IMR-90 (cell line): ENCODE measurements around the gene RASSF3. TPM values are rescaled to one million over a fixed set of nuclear protein-coding genes. Genes with fewer than 3 reads are reported as not detected.

Experiments used
- ATAC-seq: fragments of 200-7000 bp; cut with Tn5 transposase; 2 replicates; pipeline ENCODE4 v1.9.1; 2020; ENCODE audit warnings: low read depth, mild to moderate bottlenecking, moderate library complexity
- BruUV-seq: library from RNA; stranded (reverse); fragments of 400-500 nt; replicated peaks from 2 replicates; lab custom pipeline; 2021; lab: Mats Ljungman, UMichigan
- CTCF ChIA-PET: fragments of 300-600 bp; formaldehyde crosslinking; extraction: SDS; loops from one replicate; lab custom pipeline; 2021; ENCODE audit warnings: antibody characterized with exemption; lab: Yijun Ruan, JAX
- POLR2A ChIA-PET: fragments of 300-600 bp; sonication (Branson Sonifier 250); formaldehyde crosslinking; loops from one replicate; lab custom pipeline; 2022; ENCODE audit warnings: antibody characterized with exemption; ENCODE audit not compliant: unreplicated experiment; lab: Charles Lee
- DNase-seq: peaks from one replicate; pipeline ENCODE4 v3.0.0; 2013
- H2AFZ ChIP-seq: replicated peaks from 2 replicates; pipeline ENCODE3; 2013; ENCODE audit warnings: low read length, mild to moderate bottlenecking; ENCODE audit not compliant: poor library complexity
- H2AK5ac ChIP-seq: 2 replicates; pipeline ENCODE4 v1.6.1; 2013; ENCODE audit warnings: low read depth, low read length, inconsistent platforms
- H2AK9ac ChIP-seq: replicated peaks from 2 replicates; pipeline ENCODE3; 2013; ENCODE audit warnings: mild to moderate bottlenecking, low read depth, low read length, moderate library complexity; ENCODE audit not compliant: poor library complexity
- H2BK120ac ChIP-seq: 2 replicates; pipeline ENCODE4 v1.6.1; 2013; ENCODE audit warnings: low read depth, low read length, inconsistent platforms
- H2BK15ac ChIP-seq: 3 replicates; pipeline ENCODE4 v1.6.1; 2013; ENCODE audit warnings: low read depth, low read length, inconsistent platforms
- H2BK20ac ChIP-seq: 2 replicates; pipeline ENCODE4 v1.6.1; 2013; ENCODE audit warnings: low read depth, mild to moderate bottlenecking, inconsistent platforms, low read length, moderate library complexity
- H2BK5ac ChIP-seq: 2 replicates; pipeline ENCODE4 v1.6.1; 2013; ENCODE audit warnings: mild to moderate bottlenecking, low read depth, low read length, inconsistent platforms; ENCODE audit not compliant: poor library complexity, severe bottlenecking
- H3K14ac ChIP-seq: replicated peaks from 2 replicates; pipeline ENCODE4 v1.6.1; 2013; ENCODE audit warnings: low read depth, low read length, inconsistent platforms
- H3K18ac ChIP-seq: 2 replicates; pipeline ENCODE4 v1.6.1; 2013; ENCODE audit warnings: low read depth, low read length, control low read depth
- H3K23ac ChIP-seq: 2 replicates; pipeline ENCODE4 v1.6.1; 2013; ENCODE audit warnings: low read depth, low read length, inconsistent platforms
- H3K27ac ChIP-seq: 2 replicates; pipeline ENCODE4 v1.5.1; 2013; ENCODE audit warnings: mild to moderate bottlenecking, control low read depth, low read length; ENCODE audit not compliant: insufficient read depth
- H3K27me3 ChIP-seq: 2 replicates; pipeline ENCODE4 v1.6.1; 2013; ENCODE audit warnings: low read length; ENCODE audit not compliant: control insufficient read depth, insufficient read depth
- H3K36me3 ChIP-seq: 2 replicates; pipeline ENCODE4 v1.6.1; 2013; ENCODE audit warnings: low read length, mixed read lengths; ENCODE audit not compliant: control insufficient read depth, insufficient read depth
- H3K4ac ChIP-seq: 2 replicates; pipeline ENCODE4 v1.6.1; 2013; ENCODE audit warnings: low read depth, low read length, inconsistent platforms
- H3K4me1 ChIP-seq: 2 replicates; pipeline ENCODE4 v1.6.1; 2013; ENCODE audit warnings: low read length, mixed read lengths; ENCODE audit not compliant: control insufficient read depth, insufficient read depth
- H3K4me2 ChIP-seq: 2 replicates; pipeline ENCODE4 v1.6.1; 2013; ENCODE audit warnings: low read depth, mild to moderate bottlenecking, control low read depth, low read length, moderate library complexity
- H3K4me3 ChIP-seq: 2 replicates; pipeline ENCODE4 v1.5.1; 2013; ENCODE audit warnings: low read depth, mild to moderate bottlenecking, control low read depth, low read length, moderate library complexity; ENCODE audit not compliant: insufficient read depth
- H3K56ac ChIP-seq: 2 replicates; pipeline ENCODE4 v1.6.1; 2013; ENCODE audit warnings: low read length, inconsistent platforms; ENCODE audit not compliant: insufficient read depth; ENCODE audit errors: extremely low read depth
- H3K79me1 ChIP-seq, 2 experiments: 2 replicates each; pipeline ENCODE4 v1.6.1; 2013; ENCODE audit warnings: low read length in 2 of 2, inconsistent platforms in 1 of 2, low read depth in 1 of 2
- H3K9ac ChIP-seq: 2 replicates; pipeline ENCODE4 v1.6.1; 2013; ENCODE audit warnings: low read depth, low read length, control low read depth
- H3K9me1 ChIP-seq: 2 replicates; pipeline ENCODE4 v1.6.1; 2013; ENCODE audit warnings: low read length, inconsistent platforms; ENCODE audit not compliant: insufficient read depth
- H3K9me3 ChIP-seq: 2 replicates; pipeline ENCODE4 v1.6.1; 2013; ENCODE audit warnings: low read length; ENCODE audit not compliant: control insufficient read depth, insufficient read depth
- H4K20me1 ChIP-seq: 2 replicates; pipeline ENCODE4 v1.6.1; 2013; ENCODE audit warnings: low read length, inconsistent platforms; ENCODE audit not compliant: insufficient read depth
- H4K5ac ChIP-seq: 2 replicates; pipeline ENCODE4 v1.6.1; 2013; ENCODE audit warnings: mild to moderate bottlenecking, low read depth, low read length, control low read depth
- H4K8ac ChIP-seq, 2 experiments: 2 replicates each; pipeline ENCODE4 v1.6.1; 2013; ENCODE audit warnings: low read depth in 2 of 2, low read length in 2 of 2, control low read depth in 1 of 2, inconsistent platforms in 1 of 2
- H4K91ac ChIP-seq: 2 replicates; pipeline ENCODE4 v1.6.1; 2013; ENCODE audit warnings: low read depth, low read length, inconsistent platforms; ENCODE audit not compliant: insufficient read depth
- BHLHE40 ChIP-seq: fragments of 150-350 bp; IDR thresholded peaks from 2 replicates; pipeline ENCODE4 v1.6.1; 2016; ENCODE audit warnings: mild to moderate bottlenecking, low read depth, low read length
- CEBPB ChIP-seq: IDR thresholded peaks from 2 replicates; pipeline ENCODE4 v1.6.1; 2012; ENCODE audit warnings: low read depth, low read length, improper control_type of control experiment
- CHD1 ChIP-seq: IDR thresholded peaks from 2 replicates; pipeline ENCODE4 v1.6.1; 2012; ENCODE audit warnings: low read depth, low read length, improper control_type of control experiment
- CTCF ChIP-seq: conservative IDR thresholded peaks from 2 replicates; pipeline ENCODE4 v1.5.1; 2012; ENCODE audit warnings: mild to moderate bottlenecking, low read depth, low read length, improper control_type of control experiment
- ELK1 ChIP-seq: fragments of 150-350 bp; IDR thresholded peaks from 2 replicates; pipeline ENCODE4 v1.6.1; 2016; ENCODE audit warnings: low read depth, mild to moderate bottlenecking, low read length, moderate library complexity, borderline replicate concordance
- FOS ChIP-seq: fragments of 150-350 bp; IDR thresholded peaks from 2 replicates; pipeline ENCODE4 v1.6.1; 2016; ENCODE audit warnings: low read depth, low read length
- MAFK ChIP-seq: IDR thresholded peaks from 2 replicates; pipeline ENCODE4 v1.6.1; 2012; ENCODE audit warnings: low read depth, low read length, improper control_type of control experiment
- MAZ ChIP-seq: IDR thresholded peaks from 2 replicates; pipeline ENCODE4 v1.6.1; 2012; ENCODE audit warnings: low read depth, mild to moderate bottlenecking, low read length, improper control_type of control experiment, moderate library complexity, borderline replicate concordance
- MXI1 ChIP-seq: IDR thresholded peaks from 2 replicates; pipeline ENCODE4 v1.6.1; 2012; ENCODE audit warnings: low read depth, mild to moderate bottlenecking, low read length, moderate library complexity, borderline replicate concordance
- NFE2L2 ChIP-seq: fragments of 150-350 bp; IDR thresholded peaks from 2 replicates; pipeline ENCODE4 v1.6.1; 2016; ENCODE audit warnings: low read depth, mild to moderate bottlenecking, low read length
- POLR2A ChIP-seq: IDR thresholded peaks from 2 replicates; pipeline ENCODE4 v1.6.1; 2012; ENCODE audit warnings: mild to moderate bottlenecking, low read depth, low read length
- RAD21 ChIP-seq: IDR thresholded peaks from 2 replicates; pipeline ENCODE4 v1.6.1; 2012; ENCODE audit warnings: low read length, improper control_type of control experiment
- RCOR1 ChIP-seq: IDR thresholded peaks from 2 replicates; pipeline ENCODE4 v1.6.1; 2012; ENCODE audit warnings: mild to moderate bottlenecking, low read length, improper control_type of control experiment; ENCODE audit not compliant: insufficient replicate concordance
- RFX5 ChIP-seq: IDR thresholded peaks from 2 replicates; pipeline ENCODE4 v1.8.0; 2012; ENCODE audit warnings: low read depth, mild to moderate bottlenecking, low read length, moderate library complexity
- SMC3 ChIP-seq: fragments of 150-350 bp; IDR thresholded peaks from 2 replicates; pipeline ENCODE4 v1.6.1; 2016; ENCODE audit warnings: low read depth, mild to moderate bottlenecking, antibody characterized with exemption, low read length, moderate library complexity
- USF2 ChIP-seq: fragments of 150-350 bp; IDR thresholded peaks from 2 replicates; pipeline ENCODE4 v1.6.1; 2017; ENCODE audit warnings: mild to moderate bottlenecking, antibody characterized with exemption, low read length, low read depth
- WGBS, 2 experiments: methylation state at CpG; one replicate each; pipeline versions ENCODE4 v1.1.5 to v1.1.7; 2013; ENCODE audit warnings: missing lambda C conversion rate in 2 of 2; ENCODE audit not compliant: insufficient read length in 1 of 2; ENCODE audit errors: extremely low coverage in 2 of 2; 5-methylcytosine and 5-hydroxymethylcytosine counted together
- dilution Hi-C: fragments of 300-500 bp; cut with HindIII; formaldehyde crosslinking; loops from one replicate; pipeline ENCODE4 v1.14.3; 2018; ENCODE audit warnings: low sequenced_read_pairs; ENCODE audit not compliant: unreplicated experiment
- in situ Hi-C: fragments of 300-500 bp; cut with MboI; formaldehyde crosslinking; loops from 3 replicates; pipeline ENCODE4 v1.14.3; 2019; ENCODE audit warnings: low sequenced_read_pairs, inconsistent platforms, mixed read lengths
- intact Hi-C: fragments of 100-400 bp; cut with micrococcal nuclease; formaldehyde crosslinking; loops from 2 replicates; pipeline ENCODE4 v1.10.0; 2022
- polyA plus RNA-seq, 3 experiments: library from polyadenylated mRNA; depleted of rRNA; stranded (reverse); fragments of >200 nt; gene quantifications; 2 replicates each; pipeline ENCODE4 v1.2.3, GENCODE V29; 2012; ENCODE audit warnings: low replicate concordance in 1 of 3
- total RNA-seq: library from RNA; depleted of rRNA; stranded (reverse); fragments of >200 nt; gene quantifications from 2 replicates; pipeline ENCODE4 v1.2.3, GENCODE V29; 2012

The RASSF3 gene
- total and polyA plus RNA-seq, 2 of the 4 experiments (the other 2 are of a cell fraction), result 18.7 to 39.3 TPM

- in situ Hi-C loops, result no loop called here
- H4K5ac ChIP-seq, result no peak overlapping the region
- no peak overlapping the region for H3K23ac ChIP-seq
- no peak overlapping the region for H4K8ac ChIP-seq
- dilution Hi-C loops, result no loop called here
- no peak for TF ChIP-seq ELK1
- TF ChIP-seq FOS, result no peak
- TF ChIP-seq CTCF, result no peak
- TF ChIP-seq MAFK, result no peak
- TF ChIP-seq SMC3, result no peak
- TF ChIP-seq RCOR1, result no peak
- no peak for TF ChIP-seq CEBPB
- no peak for TF ChIP-seq USF2
- TF ChIP-seq MAZ, result no peak
- no peak for TF ChIP-seq BHLHE40
- no peak for TF ChIP-seq MXI1
- no peak for TF ChIP-seq NFE2L2
- no peak for TF ChIP-seq RAD21
- no peak for TF ChIP-seq CHD1
- TF ChIP-seq POLR2A, result no peak
- no peak for TF ChIP-seq RFX5
- H3K4me1 ChIP-seq, result peaks cover 11% of the 10 kb centered on the region
- DNase-seq (no peak), ATAC-seq (no peak)
- H3K9me1 ChIP-seq, result peaks cover 29% of the 10 kb centered on the region
- H4K20me1 ChIP-seq, result peaks cover 45% of the 10 kb centered on the region
- no peak overlapping the region for H3K56ac ChIP-seq
- ChIA-PET POLR2A (no interaction called here), CTCF (no interaction called here)
- H2BK5ac ChIP-seq, result no peak overlapping the region
- no peak overlapping the region for H3K4me2 ChIP-seq
- H3K4me3 ChIP-seq, result no peak overlapping the region
- no peak overlapping the region for H2BK20ac ChIP-seq
- no peak overlapping the region for H3K27ac ChIP-seq
- peaks cover 40 to 83% of the 10 kb centered on the region in 2 experiments for H3K79me1 ChIP-seq
- no peaks in the 10 kb centered on the region for H3K9me3 ChIP-seq
- H3K18ac ChIP-seq, result no peak overlapping the region
- H4K91ac ChIP-seq, result no peak overlapping the region; the same call in 1 of the 2 replicates
- H3K4ac ChIP-seq, result no peak overlapping the region
- H2BK15ac ChIP-seq, result no peak overlapping the region
- no peak overlapping the region; the same call in 1 of the 2 replicates for H3K14ac ChIP-seq
- H2AFZ ChIP-seq, result no peak overlapping the region
- H3K36me3 ChIP-seq, result no peaks in the 10 kb centered on the region; the same call in 1 of the 2 replicates
- no CpG with 5 or more reads among the region's 1 CpG for WGBS, 2 experiments
- H2AK9ac ChIP-seq, result no peak overlapping the region
- no peak overlapping the region for H2AK5ac ChIP-seq
- H2BK120ac ChIP-seq, result no peak overlapping the region
- H3K9ac ChIP-seq, result no peak overlapping the region
- H3K27me3 ChIP-seq, result no peaks in the 10 kb centered on the region
- no TSS peak for BruUV-seq
- intact Hi-C loops, result no loop called here
Observed at GRCh38 chr12:64653123-64653522, 42.8 kb downstream of the RASSF3 start.
